ENCODE measurements around the gene CUX1.

GRCh38 chr7:102192790-102193189 lies 375.4 kb downstream of the CUX1 start:
- TF ChIP-seq CTCF (IDR thresholded peaks at IDR 0.05) (no peak), POLR2A (IDR thresholded peaks at IDR 0.05) (no peak)

All from breast epithelium (tissue), 3 donors.